Endodermal cell (in vitro differentiated cells): ENCODE measurements around the gene BMPR1B. TPM values are rescaled to one million over a fixed set of nuclear protein-coding genes. Genes with fewer than 3 reads are reported as not detected.
A peak's percentile ranks its signal among the peaks of the same experiment; 100 is the strongest.

ENCODE experiments used
- DNase-seq: peaks from one replicate; pipeline ENCODE4 v3.0.0-alpha.2; 2017
- H3K27ac ChIP-seq: 2 replicates; pipeline ENCODE4 v1.5.1; 2013; ENCODE audit warnings: mild to moderate bottlenecking, low read depth, low read length, moderate library complexity
- H3K27me3 ChIP-seq: 2 replicates; pipeline ENCODE4 v1.6.1; 2013; ENCODE audit warnings: mild to moderate bottlenecking, low read length, moderate library complexity; ENCODE audit not compliant: insufficient read depth, control insufficient read depth, poor library complexity, severe bottlenecking
- H3K36me3 ChIP-seq: 2 replicates; pipeline ENCODE4 v1.7.0; 2013; ENCODE audit warnings: mild to moderate bottlenecking, low read length, moderate library complexity; ENCODE audit not compliant: control insufficient read depth, insufficient read depth
- H3K4me1 ChIP-seq: one replicate; pipeline ENCODE4 v1.7.0; 2013; ENCODE audit warnings: low read length; ENCODE audit not compliant: control insufficient read depth, insufficient read depth
- H3K4me3 ChIP-seq: 2 replicates; pipeline ENCODE4 v1.5.1; 2013; ENCODE audit warnings: mild to moderate bottlenecking, low read length, moderate library complexity
- H3K9ac ChIP-seq: 2 replicates; pipeline ENCODE4 v1.6.1; 2013; ENCODE audit warnings: mild to moderate bottlenecking, low read length, moderate library complexity; ENCODE audit not compliant: poor library complexity, severe bottlenecking; ENCODE audit errors: extremely low read depth
- H3K9me3 ChIP-seq: 2 replicates; pipeline ENCODE4 v1.6.1; 2013; ENCODE audit warnings: mild to moderate bottlenecking, low read length, moderate library complexity; ENCODE audit not compliant: control insufficient read depth
- H3K27ac Mint-ChIP-seq: 2 replicates; pipeline ENCODE4 v1.8.0; 2020; ENCODE audit warnings: mixed read lengths
- H3K27me3 Mint-ChIP-seq: 2 replicates; pipeline ENCODE4 v1.8.0; 2021; ENCODE audit warnings: mild to moderate bottlenecking, mixed read lengths; ENCODE audit not compliant: insufficient read depth
- H3K36me3 Mint-ChIP-seq: 2 replicates; pipeline ENCODE4 v1.8.0; 2020; ENCODE audit warnings: low read depth, mixed read lengths
- H3K4me1 Mint-ChIP-seq: 2 replicates; pipeline ENCODE4 v1.8.0; 2020; ENCODE audit warnings: mixed read lengths
- H3K4me3 Mint-ChIP-seq: 2 replicates; pipeline ENCODE4 v1.8.0; 2020; ENCODE audit warnings: mild to moderate bottlenecking, moderate library complexity, mixed read lengths
- H3K9me3 Mint-ChIP-seq: 2 replicates; pipeline ENCODE4 v1.8.0; 2020; ENCODE audit warnings: mild to moderate bottlenecking, mixed read lengths
- WGBS, 2 experiments: methylation state at CpG; one replicate each; pipeline versions ENCODE4 v1.1.5 to v1.1.7; 2013; ENCODE audit warnings: missing lambda C conversion rate in 2 of 2, mixed read lengths in 1 of 2; ENCODE audit not compliant: insufficient coverage in 1 of 2, insufficient read length in 1 of 2; 5-methylcytosine and 5-hydroxymethylcytosine counted together
- total RNA-seq, 2 donors: library from RNA; stranded (reverse); fragmentation: NEBNext Ultra II Directional in 1 of 2; extraction: Animal tissue kit (Norgen Biotek cat#: 25700) in 1 of 2; gene quantifications; 2 replicates in 1 of 2; 3 replicates in 1 of 2; pipeline ENCODE4 v1.2.1, GENCODE V29; 2021
- TF ChIP-seq, protein P1 (sequence below): fragments of 200-600 bp; sonication (generic); conservative IDR thresholded peaks from 2 replicates; pipeline ENCODE4 v1.5.0; 2021; ENCODE audit warnings: antibody characterized with exemption, mild to moderate bottlenecking

Gene BMPR1B
- total RNA-seq, 2 donors from 2014 or later: 2.8 to 3.6 TPM

- Mint-ChIP-seq H3K36me3 (peaks cover 6% of the 10 kb centered on the region), H3K9me3 (peaks cover 27% of the 10 kb centered on the region), H3K27me3 (peaks cover 2% of the 10 kb centered on the region), H3K4me3 (no peak overlapping the region), H3K27ac (no peak overlapping the region), H3K4me1 (peaks cover 17% of the 10 kb centered on the region)
- H3K9ac ChIP-seq: no peak overlapping the region
- H3K27me3 ChIP-seq: no peaks in the 10 kb centered on the region
- TF ChIP-seq, protein P1, sequence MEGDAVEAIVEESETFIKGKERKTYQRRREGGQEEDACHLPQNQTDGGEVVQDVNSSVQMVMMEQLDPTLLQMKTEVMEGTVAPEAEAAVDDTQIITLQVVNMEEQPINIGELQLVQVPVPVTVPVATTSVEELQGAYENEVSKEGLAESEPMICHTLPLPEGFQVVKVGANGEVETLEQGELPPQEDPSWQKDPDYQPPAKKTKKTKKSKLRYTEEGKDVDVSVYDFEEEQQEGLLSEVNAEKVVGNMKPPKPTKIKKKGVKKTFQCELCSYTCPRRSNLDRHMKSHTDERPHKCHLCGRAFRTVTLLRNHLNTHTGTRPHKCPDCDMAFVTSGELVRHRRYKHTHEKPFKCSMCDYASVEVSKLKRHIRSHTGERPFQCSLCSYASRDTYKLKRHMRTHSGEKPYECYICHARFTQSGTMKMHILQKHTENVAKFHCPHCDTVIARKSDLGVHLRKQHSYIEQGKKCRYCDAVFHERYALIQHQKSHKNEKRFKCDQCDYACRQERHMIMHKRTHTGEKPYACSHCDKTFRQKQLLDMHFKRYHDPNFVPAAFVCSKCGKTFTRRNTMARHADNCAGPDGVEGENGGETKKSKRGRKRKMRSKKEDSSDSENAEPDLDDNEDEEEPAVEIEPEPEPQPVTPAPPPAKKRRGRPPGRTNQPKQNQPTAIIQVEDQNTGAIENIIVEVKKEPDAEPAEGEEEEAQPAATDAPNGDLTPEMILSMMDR: no peak
- WGBS, 2 experiments: 98 to 100% methylated on average over 2 of the region's 2 CpGs
- no peak for DNase-seq
- no peak overlapping the region for H3K4me3 ChIP-seq
- peaks cover 6% of the 10 kb centered on the region for H3K9me3 ChIP-seq
- H3K4me1 ChIP-seq: no peaks in the 10 kb centered on the region
- no peaks in the 10 kb centered on the region for H3K36me3 ChIP-seq
- no peak overlapping the region for H3K27ac ChIP-seq
Measured at GRCh38 chr4:94954251-94954650, 196.5 kb downstream of the BMPR1B start.

DNA sequence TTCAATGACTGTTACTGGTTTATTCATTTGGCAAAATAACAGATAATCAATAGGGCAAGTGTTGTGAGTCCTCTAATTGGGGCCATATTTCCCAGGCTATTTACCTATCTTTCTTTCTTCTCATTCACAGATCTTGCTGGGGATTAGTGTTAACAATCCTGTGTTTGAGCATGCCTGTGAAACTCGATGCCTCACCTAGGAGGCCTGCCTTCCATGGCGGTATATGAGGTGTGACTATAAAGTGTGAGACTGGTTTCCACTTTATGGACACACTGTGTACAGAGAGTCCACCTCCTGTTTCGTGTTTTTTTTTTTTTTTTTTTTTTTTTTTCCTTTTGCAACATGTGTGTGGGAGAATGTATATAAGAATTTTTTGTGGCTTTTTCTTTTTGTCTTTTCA lies 199.3 kb downstream of the BMPR1B start:
- no peak overlapping the region for H3K27ac ChIP-seq
- H3K4me1 ChIP-seq: no peaks in the 10 kb centered on the region
- DNase-seq: peak; percentile 63
- H3K9me3 ChIP-seq: peaks cover 6% of the 10 kb centered on the region
- H3K27ac Mint-ChIP-seq: no peak overlapping the region
- H3K36me3 Mint-ChIP-seq: no peaks in the 10 kb centered on the region
- peaks cover 2% of the 10 kb centered on the region for H3K27me3 Mint-ChIP-seq
- no peaks in the 10 kb centered on the region for H3K27me3 ChIP-seq
- H3K9ac ChIP-seq: no peak overlapping the region
- 53% methylated on average over 3 of the region's 3 CpGs; no CpG with 5 or more reads in 1 of the 2 experiments for WGBS, 2 experiments
- TF ChIP-seq, protein P1: no peak
- H3K9me3 Mint-ChIP-seq: peaks cover 6% of the 10 kb centered on the region
- H3K4me1 Mint-ChIP-seq: peaks cover 16% of the 10 kb centered on the region
- no peak overlapping the region for H3K4me3 Mint-ChIP-seq
- H3K36me3 ChIP-seq: no peaks in the 10 kb centered on the region
- no peak overlapping the region for H3K4me3 ChIP-seq

DNA sequence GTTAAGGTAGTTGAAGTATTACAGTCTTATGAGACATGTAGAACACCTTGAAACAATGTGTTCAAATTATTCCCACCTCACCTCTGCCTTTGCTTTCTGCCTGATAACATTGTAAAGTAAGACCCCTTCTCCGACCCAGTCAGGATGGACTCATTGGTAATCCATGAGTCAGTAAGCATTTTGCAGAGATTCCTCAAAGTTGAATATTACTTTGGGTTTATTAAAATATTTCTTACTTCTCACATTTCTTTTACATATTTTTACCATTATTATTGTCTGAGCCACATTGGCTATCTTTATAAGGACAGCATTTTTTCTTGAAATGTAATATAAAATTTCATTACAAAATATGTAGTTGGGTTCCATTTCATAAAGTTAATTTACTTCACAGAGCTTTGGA lies 201.6 kb downstream of the BMPR1B start:
- Mint-ChIP-seq H3K27ac (no peak overlapping the region), H3K4me3 (no peak overlapping the region), H3K27me3 (no peaks in the 10 kb centered on the region), H3K9me3 (peaks cover 3% of the 10 kb centered on the region), H3K36me3 (no peaks in the 10 kb centered on the region), H3K4me1 (peaks cover 16% of the 10 kb centered on the region)
- Histone ChIP-seq H3K27ac (no peak overlapping the region), H3K4me3 (no peak overlapping the region), H3K9me3 (peaks cover 8% of the 10 kb centered on the region), H3K36me3 (no peaks in the 10 kb centered on the region), H3K4me1 (no peaks in the 10 kb centered on the region), H3K9ac (no peak overlapping the region), H3K27me3 (no peaks in the 10 kb centered on the region)
- 94% methylated on average over 1 of the region's 1 CpG; no CpG with 5 or more reads in 1 of the 2 experiments for WGBS, 2 experiments
- no peak for DNase-seq
- TF ChIP-seq, protein P1: no peak
